Chondrocyte (in vitro differentiated cells): Measurements from ENCODE around the gene ZMYM2. TPM values are rescaled to one million over a fixed set of nuclear protein-coding genes. Genes with fewer than 3 reads are reported as not detected.
A peak's percentile ranks its signal among the peaks of the same experiment; 100 is the strongest.

Experiments
- DNase-seq: peaks from one replicate; pipeline ENCODE4 v3.0.0; 2021; ENCODE audit warnings: mixed read lengths, low spot score
- H3K27ac Mint-ChIP-seq: one replicate; pipeline ENCODE4 v1.8.0; 2021; ENCODE audit warnings: mild to moderate bottlenecking, moderate library complexity, mixed read lengths; ENCODE audit not compliant: unreplicated experiment
- H3K27me3 Mint-ChIP-seq: 2 replicates; pipeline ENCODE4 v1.8.0; 2021; ENCODE audit warnings: low read depth, mixed read lengths
- H3K36me3 Mint-ChIP-seq: 2 replicates; pipeline ENCODE4 v1.8.0; 2021; ENCODE audit warnings: low read depth, mixed read lengths
- H3K4me1 Mint-ChIP-seq: 2 replicates; pipeline ENCODE4 v1.8.0; 2021; ENCODE audit warnings: low read depth, mild to moderate bottlenecking, mixed read lengths
- H3K4me3 Mint-ChIP-seq: one replicate; pipeline ENCODE4 v1.8.0; 2021; ENCODE audit warnings: mild to moderate bottlenecking, moderate library complexity, mixed read lengths; ENCODE audit not compliant: unreplicated experiment
- H3K9me3 Mint-ChIP-seq: 2 replicates; pipeline ENCODE4 v1.8.0; 2021; ENCODE audit warnings: low read depth, mixed read lengths
- total RNA-seq: library from RNA; stranded (reverse); gene quantifications from 3 replicates; pipeline ENCODE4 v1.2.1, GENCODE V29; 2021
- TF ChIP-seq, protein P1 (sequence below): fragments of 200-600 bp; sonication (generic); IDR thresholded peaks from 2 replicates; pipeline ENCODE4 v1.5.0; 2021; ENCODE audit warnings: antibody characterized with exemption, mild to moderate bottlenecking, moderate library complexity

Gene ZMYM2
- total RNA-seq, 1 donor from 2014 or later: 87.5 TPM

DNA sequence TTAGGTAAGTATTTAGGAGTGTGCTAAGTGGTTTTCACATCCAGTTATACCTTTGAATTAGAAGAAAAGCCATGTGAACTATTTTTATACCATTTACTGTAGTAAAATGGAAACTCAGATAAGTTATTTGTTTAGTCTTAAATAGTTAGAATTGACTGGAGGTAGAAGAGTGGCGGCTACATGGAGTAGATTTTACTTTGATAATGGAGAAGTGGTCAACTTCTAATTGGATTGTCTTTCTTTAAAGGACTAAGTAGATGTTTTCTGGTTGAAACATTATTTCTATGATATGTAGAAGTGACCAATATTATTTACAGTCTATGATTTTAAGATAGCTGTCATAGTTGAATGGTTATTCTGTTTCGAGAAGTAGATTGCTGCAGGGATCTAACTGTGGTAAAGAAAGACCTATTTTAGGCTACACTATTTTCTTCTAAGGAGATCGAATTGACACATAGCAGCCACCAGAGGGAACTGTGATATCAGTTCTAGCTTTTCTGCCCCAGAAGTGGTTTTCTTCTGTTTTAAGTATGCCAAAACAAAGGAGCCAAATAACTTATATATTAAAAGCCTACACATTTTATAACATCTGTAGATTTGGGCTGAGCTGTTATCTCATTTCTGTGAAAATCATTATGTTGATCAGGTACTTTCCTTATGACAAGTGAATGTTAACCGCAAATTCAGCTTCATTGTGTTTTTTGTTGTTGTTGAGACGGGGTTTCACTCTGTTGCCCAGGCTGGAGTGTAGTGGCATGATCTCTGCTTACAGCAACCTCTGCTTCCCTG lies 26.1 kb downstream of the ZMYM2 start:
- Mint-ChIP-seq H3K4me1 (peaks cover 21% of the 10 kb centered on the region), H3K36me3 (peaks cover 8% of the 10 kb centered on the region), H3K27ac (peak overlapping the region; percentile 54), H3K27me3 (no peaks in the 10 kb centered on the region), H3K4me3 (no peak overlapping the region), H3K9me3 (no peaks in the 10 kb centered on the region)
- TF ChIP-seq, protein P1, sequence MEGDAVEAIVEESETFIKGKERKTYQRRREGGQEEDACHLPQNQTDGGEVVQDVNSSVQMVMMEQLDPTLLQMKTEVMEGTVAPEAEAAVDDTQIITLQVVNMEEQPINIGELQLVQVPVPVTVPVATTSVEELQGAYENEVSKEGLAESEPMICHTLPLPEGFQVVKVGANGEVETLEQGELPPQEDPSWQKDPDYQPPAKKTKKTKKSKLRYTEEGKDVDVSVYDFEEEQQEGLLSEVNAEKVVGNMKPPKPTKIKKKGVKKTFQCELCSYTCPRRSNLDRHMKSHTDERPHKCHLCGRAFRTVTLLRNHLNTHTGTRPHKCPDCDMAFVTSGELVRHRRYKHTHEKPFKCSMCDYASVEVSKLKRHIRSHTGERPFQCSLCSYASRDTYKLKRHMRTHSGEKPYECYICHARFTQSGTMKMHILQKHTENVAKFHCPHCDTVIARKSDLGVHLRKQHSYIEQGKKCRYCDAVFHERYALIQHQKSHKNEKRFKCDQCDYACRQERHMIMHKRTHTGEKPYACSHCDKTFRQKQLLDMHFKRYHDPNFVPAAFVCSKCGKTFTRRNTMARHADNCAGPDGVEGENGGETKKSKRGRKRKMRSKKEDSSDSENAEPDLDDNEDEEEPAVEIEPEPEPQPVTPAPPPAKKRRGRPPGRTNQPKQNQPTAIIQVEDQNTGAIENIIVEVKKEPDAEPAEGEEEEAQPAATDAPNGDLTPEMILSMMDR: peak; percentile 87
- DNase-seq: no peak

DNA sequence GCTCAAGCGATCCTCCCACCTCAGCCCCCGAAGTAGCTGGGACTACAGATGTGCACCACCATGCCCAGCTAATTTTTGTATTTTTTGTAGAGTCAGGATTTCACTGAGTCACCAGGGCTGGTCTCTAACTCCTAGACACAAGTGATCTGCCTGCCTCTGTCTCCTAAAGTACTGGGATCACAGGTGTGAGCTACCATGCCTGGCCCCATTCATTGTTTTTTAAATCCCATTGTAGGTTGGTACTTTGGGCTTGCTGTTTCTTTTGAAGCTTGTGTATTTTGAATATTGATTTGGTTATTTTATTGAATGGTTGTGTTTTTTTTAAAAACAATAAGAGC lies 26.7 kb downstream of the ZMYM2 start:
- Mint-ChIP-seq H3K27me3 (no peaks in the 10 kb centered on the region), H3K27ac (peak overlapping the region; percentile 54), H3K9me3 (no peaks in the 10 kb centered on the region), H3K4me3 (no peak overlapping the region), H3K4me1 (peaks cover 26% of the 10 kb centered on the region), H3K36me3 (peaks cover 8% of the 10 kb centered on the region)
- DNase-seq: no peak
- TF ChIP-seq, protein P1: no peak

DNA sequence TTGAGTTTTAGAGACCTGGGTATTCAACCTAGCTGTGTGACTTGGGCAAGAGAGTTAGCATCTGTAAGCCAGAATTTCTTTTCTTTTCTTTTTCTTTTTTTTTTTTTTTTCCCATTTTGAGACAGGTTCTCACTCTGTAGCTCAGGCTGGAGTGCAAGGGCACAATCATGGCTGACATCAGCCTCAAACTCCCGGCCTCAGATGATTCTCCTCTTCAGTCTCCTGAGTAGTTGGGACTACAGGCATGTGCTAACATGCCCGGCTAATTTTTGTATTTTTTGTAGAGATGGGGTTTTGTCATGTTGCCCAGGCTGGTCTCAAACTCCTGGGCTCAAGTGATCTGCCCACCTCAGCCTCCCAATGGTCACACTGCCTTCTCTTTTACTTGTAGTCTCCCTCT lies 33.0 kb downstream of the ZMYM2 start:
- no peak for DNase-seq
- Mint-ChIP-seq H3K9me3 (no peaks in the 10 kb centered on the region), H3K36me3 (peaks cover 16% of the 10 kb centered on the region), H3K27ac (peak overlapping the region; percentile 45), H3K4me1 (peaks cover 11% of the 10 kb centered on the region), H3K27me3 (no peaks in the 10 kb centered on the region), H3K4me3 (no peak overlapping the region)
- TF ChIP-seq, protein P1: no peak

DNA sequence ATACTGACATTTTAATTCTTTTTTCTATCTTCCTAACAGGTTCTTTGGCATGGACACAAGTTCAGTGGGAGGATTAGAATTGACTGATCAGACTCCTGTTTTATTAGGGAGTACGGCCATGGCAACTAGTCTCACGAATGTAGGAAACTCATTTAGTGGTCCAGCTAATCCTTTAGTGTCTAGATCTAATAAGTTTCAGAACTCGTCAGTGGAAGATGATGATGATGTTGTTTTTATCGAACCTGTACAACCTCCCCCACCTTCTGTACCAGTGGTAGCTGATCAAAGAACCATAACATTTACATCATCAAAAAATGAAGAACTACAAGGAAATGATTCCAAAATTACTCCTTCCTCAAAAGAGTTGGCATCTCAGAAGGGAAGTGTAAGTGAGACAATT lies 34.5 kb downstream of the ZMYM2 start:
- Mint-ChIP-seq H3K4me3 (no peak overlapping the region), H3K27me3 (no peaks in the 10 kb centered on the region), H3K9me3 (no peaks in the 10 kb centered on the region), H3K36me3 (peaks cover 16% of the 10 kb centered on the region), H3K27ac (no peak overlapping the region), H3K4me1 (peaks cover 11% of the 10 kb centered on the region)
- DNase-seq: no peak
- TF ChIP-seq, protein P1: no peak

DNA sequence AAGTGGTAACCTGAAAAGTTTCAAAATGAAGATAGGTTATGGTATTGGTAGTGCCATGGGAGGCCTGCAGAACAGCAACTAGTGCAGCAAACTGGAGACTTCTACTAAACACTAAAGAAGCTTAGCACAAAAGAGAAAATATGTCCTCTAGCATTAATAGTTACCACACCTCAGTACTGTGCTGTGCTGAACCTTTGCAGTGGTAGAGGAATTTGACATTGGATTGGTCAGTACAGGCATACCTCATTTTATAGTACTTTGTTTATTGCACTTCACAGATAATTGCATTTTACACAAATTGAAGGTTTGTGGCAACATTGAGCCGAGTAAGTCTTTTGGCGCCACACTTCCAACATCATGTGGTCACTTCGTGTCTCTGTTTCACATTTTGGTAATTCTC lies 40.4 kb downstream of the ZMYM2 start:
- H3K36me3 Mint-ChIP-seq: peaks cover 10% of the 10 kb centered on the region
- DNase-seq: no peak
- peaks cover 13% of the 10 kb centered on the region for H3K4me1 Mint-ChIP-seq
- no peaks in the 10 kb centered on the region for H3K9me3 Mint-ChIP-seq
- H3K27ac Mint-ChIP-seq: no peak overlapping the region
- H3K27me3 Mint-ChIP-seq: no peaks in the 10 kb centered on the region
- TF ChIP-seq, protein P1: no peak
- H3K4me3 Mint-ChIP-seq: no peak overlapping the region
